Measurements from ENCODE around the gene TREML4. TPM values are rescaled to one million over a fixed set of nuclear protein-coding genes. Genes with fewer than 3 reads are reported as not detected.
"Not testable (repeated sequence)": the region's sequence is repeated elsewhere in the genome, so short reads cannot be mapped to it uniquely, and the experiment has no call there.

Gene TREML4
- polyA plus RNA-seq, 2 of the 4 experiments (the other 2 are of a cell fraction) = not detected

GRCh38 chr6:41186031-41186562 is 42.1 kb upstream of the TREML4 start:
- POLR2A ChIA-PET = no interaction called here
- FAIRE-seq (no peak), DNase-seq (ENCODE audit: low read depth in 1 of 2, low spot score in 1 of 2) (no peak), ATAC-seq (no peak)
- Histone ChIP-seq H3K4me2 (no peak overlapping the region), H3K4me1 (no peaks in the 10 kb centered on the region), H3K27ac (no peak overlapping the region), H3K4me3 (no peak overlapping the region), H3K9me3 (peaks cover 14% of the 10 kb centered on the region; the same call in 2 of the 3 replicates)
- 58% methylated on average over 8 of the region's 10 CpGs for WGBS (ENCODE audit: missing lambda C conversion rate)
- no peak for TF ChIP-seq ZNF302 (CRISPR knock-in tag; IDR thresholded peaks at IDR 0.05)
- TF ChIP-seq RNF2 (IDR thresholded peaks at IDR 0.05; ENCODE audit: borderline replicate concordance, low read depth) = no peak
- no peak for TF ChIP-seq PBX3 (IDR thresholded peaks at IDR 0.05)
- no peak for TF ChIP-seq CHD4 (IDR thresholded peaks at IDR 0.05; ENCODE audit: borderline replicate concordance)
- no peak for TF ChIP-seq ATOH8 (CRISPR knock-in tag; IDR thresholded peaks at IDR 0.05; ENCODE audit: low read depth)
- no peak for TF ChIP-seq ZFP36 (IDR thresholded peaks at IDR 0.05; ENCODE audit: borderline replicate concordance, partially characterized antibody)
- TF ChIP-seq RCOR1 (IDR thresholded peaks at IDR 0.05; ENCODE audit: low read depth, low read length) = no peak
- TF ChIP-seq GATA3 (IDR thresholded peaks at IDR 0.05; ENCODE audit: borderline replicate concordance) = no peak
- no peak for TF ChIP-seq HEYL (CRISPR knock-in tag; IDR thresholded peaks at IDR 0.05)
- TF ChIP-seq, protein P1, sequence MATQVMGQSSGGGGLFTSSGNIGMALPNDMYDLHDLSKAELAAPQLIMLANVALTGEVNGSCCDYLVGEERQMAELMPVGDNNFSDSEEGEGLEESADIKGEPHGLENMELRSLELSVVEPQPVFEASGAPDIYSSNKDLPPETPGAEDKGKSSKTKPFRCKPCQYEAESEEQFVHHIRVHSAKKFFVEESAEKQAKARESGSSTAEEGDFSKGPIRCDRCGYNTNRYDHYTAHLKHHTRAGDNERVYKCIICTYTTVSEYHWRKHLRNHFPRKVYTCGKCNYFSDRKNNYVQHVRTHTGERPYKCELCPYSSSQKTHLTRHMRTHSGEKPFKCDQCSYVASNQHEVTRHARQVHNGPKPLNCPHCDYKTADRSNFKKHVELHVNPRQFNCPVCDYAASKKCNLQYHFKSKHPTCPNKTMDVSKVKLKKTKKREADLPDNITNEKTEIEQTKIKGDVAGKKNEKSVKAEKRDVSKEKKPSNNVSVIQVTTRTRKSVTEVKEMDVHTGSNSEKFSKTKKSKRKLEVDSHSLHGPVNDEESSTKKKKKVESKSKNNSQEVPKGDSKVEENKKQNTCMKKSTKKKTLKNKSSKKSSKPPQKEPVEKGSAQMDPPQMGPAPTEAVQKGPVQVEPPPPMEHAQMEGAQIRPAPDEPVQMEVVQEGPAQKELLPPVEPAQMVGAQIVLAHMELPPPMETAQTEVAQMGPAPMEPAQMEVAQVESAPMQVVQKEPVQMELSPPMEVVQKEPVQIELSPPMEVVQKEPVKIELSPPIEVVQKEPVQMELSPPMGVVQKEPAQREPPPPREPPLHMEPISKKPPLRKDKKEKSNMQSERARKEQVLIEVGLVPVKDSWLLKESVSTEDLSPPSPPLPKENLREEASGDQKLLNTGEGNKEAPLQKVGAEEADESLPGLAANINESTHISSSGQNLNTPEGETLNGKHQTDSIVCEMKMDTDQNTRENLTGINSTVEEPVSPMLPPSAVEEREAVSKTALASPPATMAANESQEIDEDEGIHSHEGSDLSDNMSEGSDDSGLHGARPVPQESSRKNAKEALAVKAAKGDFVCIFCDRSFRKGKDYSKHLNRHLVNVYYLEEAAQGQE (IDR thresholded peaks at IDR 0.05) = no peak
- TF ChIP-seq CEBPB (IDR thresholded peaks at IDR 0.05) = no peak
- TF ChIP-seq KDM5A (IDR thresholded peaks at IDR 0.05) = no peak
- no peak for TF ChIP-seq MAZ (IDR thresholded peaks at IDR 0.05; ENCODE audit: borderline replicate concordance, low read depth, low read length)
- no peak for TF ChIP-seq BHLHE40 (IDR thresholded peaks at IDR 0.05; ENCODE audit: low read depth, low read length)
- no peak for TF ChIP-seq EP300 (IDR thresholded peaks at IDR 0.05)
- TF ChIP-seq RAD21 (conservative IDR thresholded peaks at IDR 0.05 in 1 of 2, IDR thresholded peaks at IDR 0.05 in 1 of 2) = no peak
- TF ChIP-seq HOXB13 (CRISPR knock-in tag; IDR thresholded peaks at IDR 0.05; ENCODE audit: low read depth) = no peak
- TF ChIP-seq JUN (IDR thresholded peaks at IDR 0.05) = no peak
- CTCF ChIA-PET = interaction anchor here (0.9 kb wide), 1 partner anchor 10 kb away, joined by 3 read pairs; no protein-coding TSS in a partner anchor

DNA sequence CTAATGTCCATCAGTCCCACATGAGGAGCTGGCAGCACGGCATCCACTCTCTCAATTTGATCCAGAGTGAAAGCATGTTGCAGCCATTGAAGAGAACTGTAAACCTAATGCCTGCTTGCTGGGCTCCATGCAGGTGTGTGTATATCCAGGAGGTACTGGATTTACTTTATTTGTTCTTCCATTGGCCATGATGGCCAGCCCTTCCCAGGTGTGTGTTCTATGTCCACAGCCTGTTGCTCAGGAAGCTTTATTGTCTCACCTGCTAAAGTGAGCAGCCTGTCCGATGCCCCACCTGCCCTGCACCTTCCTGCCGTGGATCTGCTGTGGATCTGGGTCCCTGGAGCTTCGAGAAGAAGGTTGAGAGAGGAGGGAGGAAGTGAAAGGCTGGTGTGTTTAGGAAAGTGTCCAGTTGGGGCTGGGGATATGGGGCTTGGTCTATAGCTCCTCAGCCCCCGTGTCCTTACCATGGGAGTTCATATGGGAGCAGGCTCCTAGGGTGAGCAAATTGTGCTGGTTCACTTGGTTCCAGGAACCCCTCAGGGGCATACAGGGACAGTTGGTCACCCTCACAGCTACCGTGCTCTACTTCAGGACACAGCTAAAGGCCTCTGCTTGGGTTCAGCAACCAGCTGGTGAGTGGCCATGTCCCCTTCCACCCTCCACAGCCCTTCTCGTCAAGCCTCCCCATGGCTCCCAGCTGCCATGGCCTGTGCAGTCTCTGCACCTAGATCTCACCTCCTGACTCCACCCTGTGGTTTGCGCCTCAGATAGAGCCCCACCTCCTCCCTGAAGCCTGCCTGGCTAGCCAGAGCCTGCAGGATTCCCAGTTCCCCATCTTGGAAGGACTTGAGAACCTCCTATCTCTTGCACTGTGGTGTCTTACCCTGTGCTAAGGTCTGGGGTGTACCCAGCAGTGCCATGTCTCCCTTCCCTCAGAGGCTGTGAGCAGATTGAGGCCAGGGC is 39.9 kb upstream of the TREML4 start:
- no peak for DNase-seq (ENCODE audit: low read depth in 1 of 2, low spot score in 1 of 2)
- POLR2A ChIA-PET = no interaction called here
- CTCF ChIA-PET = no interaction called here
- Histone ChIP-seq H3K9me3 (peaks cover 14% of the 10 kb centered on the region; the same call in 2 of the 3 replicates), H3K4me2 (no peak overlapping the region), H3K4me1 (no peaks in the 10 kb centered on the region), H3K27ac (no peak overlapping the region), H3K4me3 (no peak overlapping the region)
- TF ChIP-seq CBX8 (IDR thresholded peaks at IDR 0.05) (no peak), NFE2L2 (conservative IDR thresholded peaks at IDR 0.05; ENCODE audit: low read length) (no peak), HOXB5 (CRISPR knock-in tag; IDR thresholded peaks at IDR 0.05) (no peak), E2F6 (IDR thresholded peaks at IDR 0.05; ENCODE audit: borderline replicate concordance, low read depth) (no peak)
- TF ChIP-seq, protein P2, sequence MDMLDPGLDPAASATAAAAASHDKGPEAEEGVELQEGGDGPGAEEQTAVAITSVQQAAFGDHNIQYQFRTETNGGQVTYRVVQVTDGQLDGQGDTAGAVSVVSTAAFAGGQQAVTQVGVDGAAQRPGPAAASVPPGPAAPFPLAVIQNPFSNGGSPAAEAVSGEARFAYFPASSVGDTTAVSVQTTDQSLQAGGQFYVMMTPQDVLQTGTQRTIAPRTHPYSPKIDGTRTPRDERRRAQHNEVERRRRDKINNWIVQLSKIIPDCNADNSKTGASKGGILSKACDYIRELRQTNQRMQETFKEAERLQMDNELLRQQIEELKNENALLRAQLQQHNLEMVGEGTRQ (IDR thresholded peaks at IDR 0.05) = no peak
- WGBS (ENCODE audit: missing lambda C conversion rate) = 27% methylated on average over 8 of the region's 8 CpGs
- no peak for FAIRE-seq
- no peak for ATAC-seq

DNA sequence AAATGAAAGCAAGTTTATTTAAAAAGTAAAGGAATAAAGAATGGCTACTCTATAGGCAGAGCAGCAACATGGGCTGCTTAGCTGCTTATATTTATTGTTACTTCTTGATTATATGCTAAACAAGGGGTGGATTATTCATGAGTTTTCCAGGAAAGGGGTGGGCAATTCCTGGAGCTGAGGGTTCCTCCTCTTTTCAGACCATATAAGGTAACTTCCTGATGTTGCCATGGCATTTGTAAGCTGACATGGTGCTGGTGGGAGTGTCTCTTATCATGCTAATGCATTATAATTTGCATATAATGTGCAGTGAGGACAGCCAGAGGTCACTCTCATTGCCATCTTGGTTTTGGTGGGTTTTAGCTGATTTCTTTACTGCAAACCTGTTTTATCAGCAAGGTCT is 39.1 kb upstream of the TREML4 start:
- H3K4me2 ChIP-seq; H3K4me1 ChIP-seq; POLR2A ChIA-PET; H3K27ac ChIP-seq; FAIRE-seq; DNase-seq (ENCODE audit: low read depth in 1 of 2, low spot score in 1 of 2); CTCF ChIA-PET; H3K4me3 ChIP-seq; ATAC-seq: not testable (repeated sequence)
- peaks cover 14% of the 10 kb centered on the region; the same call in 2 of the 3 replicates for H3K9me3 ChIP-seq
